GM12865 (cell line): ENCODE measurements around the gene ATXN2L.
A peak's percentile ranks its signal among the peaks of the same experiment; 100 is the strongest.

Experiments
- DNase-seq: peaks from one replicate; pipeline ENCODE4 v3.0.0; 2010; ENCODE audit warnings: low read depth
- H3K4me3 ChIP-seq: 2 replicates; pipeline ENCODE4 v1.5.1; 2011; ENCODE audit warnings: mild to moderate bottlenecking, low read depth, low read length, control low read depth
- CTCF ChIP-seq: IDR thresholded peaks from 2 replicates; pipeline ENCODE4 v1.5.1; 2011; ENCODE audit warnings: low read length, control low read depth, low read depth, inconsistent platforms; ENCODE audit not compliant: insufficient read depth; ENCODE audit errors: missing control alignments

ATXN2L gene

DNA sequence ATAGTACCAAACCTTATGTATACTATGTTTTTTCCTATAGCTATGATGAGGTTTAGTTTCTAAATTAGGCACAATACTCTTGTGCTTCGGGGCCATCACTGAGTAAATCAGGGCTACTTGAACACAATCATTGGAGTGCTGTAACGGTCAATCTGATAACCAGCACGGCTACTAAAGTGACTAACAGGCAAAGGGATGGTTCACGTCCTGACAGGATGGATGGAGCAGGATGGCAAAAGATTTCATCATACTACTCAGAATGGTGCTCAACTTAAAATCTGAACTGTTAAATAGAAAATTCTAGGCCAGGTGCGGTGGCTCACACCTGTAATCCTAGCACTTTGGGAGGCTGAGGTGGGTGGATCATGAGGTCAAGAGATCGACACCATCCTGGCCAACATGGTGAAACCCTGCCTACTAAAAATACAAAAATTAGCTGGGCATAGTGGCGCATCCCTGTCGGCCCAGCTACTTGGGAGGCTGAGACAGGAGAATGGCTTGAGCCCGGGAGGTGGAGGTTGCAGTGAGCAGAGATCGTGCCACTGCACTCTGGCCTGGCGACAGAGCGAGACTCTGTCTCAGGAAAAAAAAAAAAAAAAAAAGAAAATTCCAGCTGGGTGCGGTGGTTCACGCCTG is 16.3 kb downstream of the ATXN2L start:
- TF ChIP-seq CTCF: no peak
- no peak overlapping the region for H3K4me3 ChIP-seq
- no peak for DNase-seq

DNA sequence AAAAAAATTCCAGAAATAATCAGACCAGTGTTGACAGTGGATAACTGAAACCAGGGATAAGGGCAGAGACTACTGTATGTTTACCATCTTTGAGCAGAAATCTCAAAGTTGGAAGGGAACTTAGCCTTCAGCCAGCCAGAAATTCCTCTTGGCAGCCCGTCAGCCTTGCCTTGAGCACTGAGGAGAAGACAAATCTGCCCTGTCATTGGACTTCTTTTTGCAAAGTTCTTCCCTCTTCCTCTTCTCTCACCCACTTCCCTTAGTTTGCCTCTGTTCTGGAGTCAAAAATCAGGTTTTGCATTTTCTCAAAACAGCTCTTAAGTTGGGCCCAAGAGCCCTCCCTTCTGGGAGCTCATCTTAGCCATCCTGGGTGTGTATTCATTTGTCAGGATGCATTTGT is 17.1 kb downstream of the ATXN2L start:
- no peak for TF ChIP-seq CTCF
- no peak overlapping the region for H3K4me3 ChIP-seq
- no peak for DNase-seq

GRCh38 chr16:28842696-28843095 is 19.9 kb downstream of the ATXN2L start:
- no peak overlapping the region for H3K4me3 ChIP-seq
- no peak for TF ChIP-seq CTCF
- DNase-seq: no peak

DNA sequence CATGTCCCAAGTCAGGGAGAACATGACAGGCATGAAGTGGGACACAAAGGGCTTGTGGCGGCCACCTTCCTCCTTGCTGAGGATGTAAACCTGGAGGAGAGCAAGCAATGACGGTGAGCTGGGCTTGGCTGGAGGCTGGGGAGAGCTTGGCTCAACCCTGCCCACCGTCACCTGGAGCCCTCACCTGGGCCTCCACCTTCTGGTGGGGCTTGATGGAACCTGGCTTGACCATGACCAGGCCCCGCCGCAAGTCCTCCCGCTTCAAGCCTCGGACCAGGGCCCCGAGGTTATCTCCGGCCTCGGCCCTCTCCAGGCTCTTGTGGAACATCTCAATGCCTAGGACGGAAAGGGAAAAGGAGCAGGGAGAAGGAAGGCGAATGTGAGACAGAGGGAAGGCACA is 21.0 kb downstream of the ATXN2L start:
- no peak for TF ChIP-seq CTCF
- H3K4me3 ChIP-seq: no peak overlapping the region
- DNase-seq: no peak

DNA sequence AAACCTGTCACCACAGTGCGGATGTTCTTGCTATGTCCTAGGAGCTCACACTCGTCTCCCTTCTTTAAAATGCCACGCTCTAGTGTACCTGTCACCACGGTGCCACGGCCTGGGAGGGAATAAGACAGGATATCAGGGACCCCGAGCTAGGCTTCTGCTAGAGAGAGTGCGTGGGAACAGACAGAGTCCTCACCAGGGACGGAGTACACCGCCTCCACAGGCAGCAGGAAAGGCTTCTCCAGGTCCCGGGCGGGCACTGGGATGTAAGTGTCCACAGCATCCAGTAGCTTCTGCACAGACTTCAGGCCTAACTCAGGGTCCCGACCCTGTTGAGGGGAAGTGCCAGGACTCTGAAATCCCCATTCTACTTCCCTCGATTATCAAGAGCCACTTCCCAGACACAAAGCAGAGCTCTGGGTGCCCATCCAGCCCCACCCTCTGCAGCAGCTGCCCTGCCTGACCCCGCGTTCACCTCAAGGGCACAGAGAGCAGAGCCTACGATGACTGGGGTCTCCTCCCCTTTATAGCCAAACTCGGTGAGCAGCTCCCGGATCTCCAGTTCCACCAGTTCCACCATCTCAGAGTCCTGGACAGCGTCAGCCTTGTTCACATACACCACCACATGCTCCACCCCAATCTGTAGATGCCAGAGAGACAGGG is 21.6 kb downstream of the ATXN2L start:
- DNase-seq: no peak
- no peak overlapping the region for H3K4me3 ChIP-seq
- no peak for TF ChIP-seq CTCF

- H3K4me3 ChIP-seq: peak overlapping the region; percentile 93
- no peak for TF ChIP-seq CTCF
- DNase-seq: peak; percentile 70
Measured at GRCh38 chr16:28845293-28845692, 22.5 kb downstream of the ATXN2L start.

GRCh38 chr16:28845761-28846079 is 22.9 kb downstream of the ATXN2L start:
- TF ChIP-seq CTCF: no peak
- H3K4me3 ChIP-seq: peak overlapping the region; percentile 93
- DNase-seq: no peak
